Activated T-cell treated with anti-CD3 and anti-CD28 coated beads, Interleukin-2, amount 50 U/mL, for 4 hours (primary cell): ENCODE measurements around the gene S100A8. TPM values are rescaled to one million over a fixed set of nuclear protein-coding genes. Genes with fewer than 3 reads are reported as not detected.

Experiments
- ATAC-seq, 2 donors: fragments of 200-7000 bp; cut with Tn5 transposase; one replicate each; pipeline ENCODE4 v1.10.0; 2021
- DNase-seq: peaks from one replicate; pipeline ENCODE4 v3.0.0-alpha.2; 2020
- H3K27me3 Mint-ChIP-seq: one replicate; pipeline ENCODE4 v1.8.0; 2021; ENCODE audit warnings: low read depth, mixed read lengths
- H3K36me3 Mint-ChIP-seq: one replicate; pipeline ENCODE4 v1.8.0; 2022; ENCODE audit warnings: mixed read lengths; ENCODE audit not compliant: insufficient read depth
- H3K4me1 Mint-ChIP-seq: one replicate; pipeline ENCODE4 v1.8.0; 2021; ENCODE audit warnings: low read depth, mixed read lengths
- H3K4me3 Mint-ChIP-seq: one replicate; pipeline ENCODE4 v1.8.0; 2021; ENCODE audit warnings: mild to moderate bottlenecking, moderate library complexity, mixed read lengths
- H3K9me3 Mint-ChIP-seq: one replicate; pipeline ENCODE4 v1.8.0; 2021; ENCODE audit warnings: mixed read lengths
- total RNA-seq, 3 donors: library from RNA; stranded (reverse); gene quantifications; one replicate each; pipeline ENCODE4 v1.2.1, GENCODE V29; 2021

Gene S100A8
- total RNA-seq, 3 donors from 2014 or later = not detected

- Mint-ChIP-seq H3K4me3 (no peak overlapping the region), H3K4me1 (peaks cover 22% of the 10 kb centered on the region), H3K27me3 (peaks cover 19% of the 10 kb centered on the region), H3K9me3 (no peaks in the 10 kb centered on the region), H3K36me3 (no peaks in the 10 kb centered on the region)
- ATAC-seq (no peak), DNase-seq (no peak)
These were observed 12.7 kb upstream of the S100A8 start for GRCh38 chr1:153403421-153404085.

GRCh38 chr1:153402226-153402625 lies 11.4 kb upstream of the S100A8 start:
- Mint-ChIP-seq H3K9me3 (no peaks in the 10 kb centered on the region), H3K4me3 (no peak overlapping the region), H3K27me3 (peaks cover 16% of the 10 kb centered on the region)

GRCh38 chr1:153401461-153401860 lies 10.6 kb upstream of the S100A8 start:
- H3K4me3 Mint-ChIP-seq = no peak overlapping the region
- H3K4me1 Mint-ChIP-seq = peaks cover 7% of the 10 kb centered on the region
- no peaks in the 10 kb centered on the region for H3K36me3 Mint-ChIP-seq
- H3K27me3 Mint-ChIP-seq = peaks cover 12% of the 10 kb centered on the region
- DNase-seq (no peak), ATAC-seq (no peak)
- no peaks in the 10 kb centered on the region for H3K9me3 Mint-ChIP-seq

More at GRCh38 chr1:153402226-153402625, 11.4 kb upstream of the S100A8 start:
- Mint-ChIP-seq H3K4me1 (peaks cover 14% of the 10 kb centered on the region), H3K36me3 (no peaks in the 10 kb centered on the region)
- DNase-seq = no peak
- ATAC-seq = no peak

- Mint-ChIP-seq H3K27me3 (peaks cover 16% of the 10 kb centered on the region), H3K4me3 (no peak overlapping the region), H3K9me3 (no peaks in the 10 kb centered on the region), H3K36me3 (no peaks in the 10 kb centered on the region), H3K4me1 (peaks cover 2% of the 10 kb centered on the region)
- no peak for DNase-seq
- ATAC-seq = no peak
These were observed 9.4 kb upstream of the S100A8 start for GRCh38 chr1:153400244-153400643.

GRCh38 chr1:153399401-153400055 lies 8.7 kb upstream of the S100A8 start:
- Mint-ChIP-seq H3K9me3 (no peaks in the 10 kb centered on the region), H3K27me3 (peaks cover 18% of the 10 kb centered on the region), H3K4me1 (peaks cover under 1% of the 10 kb centered on the region), H3K4me3 (no peak overlapping the region), H3K36me3 (no peaks in the 10 kb centered on the region)
- no peak for ATAC-seq
- no peak for DNase-seq

- Mint-ChIP-seq H3K4me1 (no peaks in the 10 kb centered on the region), H3K36me3 (no peaks in the 10 kb centered on the region), H3K27me3 (peaks cover 25% of the 10 kb centered on the region), H3K4me3 (no peak overlapping the region), H3K9me3 (no peaks in the 10 kb centered on the region)
- DNase-seq = no peak
- no peak for ATAC-seq
These were observed 7.2 kb upstream of the S100A8 start for GRCh38 chr1:153397924-153398651.

- H3K4me3 Mint-ChIP-seq = no peak overlapping the region
- no peak for DNase-seq
- peaks cover 28% of the 10 kb centered on the region for H3K27me3 Mint-ChIP-seq
- no peaks in the 10 kb centered on the region for H3K36me3 Mint-ChIP-seq
- H3K4me1 Mint-ChIP-seq = no peaks in the 10 kb centered on the region
- H3K9me3 Mint-ChIP-seq = no peaks in the 10 kb centered on the region
- ATAC-seq = no peak
These were observed 6.4 kb upstream of the S100A8 start for GRCh38 chr1:153397051-153397923.

- no peaks in the 10 kb centered on the region for H3K36me3 Mint-ChIP-seq
- peaks cover 28% of the 10 kb centered on the region for H3K27me3 Mint-ChIP-seq
- no peak overlapping the region for H3K4me3 Mint-ChIP-seq
- no peak for ATAC-seq
- no peaks in the 10 kb centered on the region for H3K9me3 Mint-ChIP-seq
- H3K4me1 Mint-ChIP-seq = no peaks in the 10 kb centered on the region
- no peak for DNase-seq
These were observed 5.6 kb upstream of the S100A8 start for GRCh38 chr1:153396461-153396860.

- DNase-seq (no peak), ATAC-seq (no peak)
- no peak overlapping the region for H3K4me3 Mint-ChIP-seq
- H3K36me3 Mint-ChIP-seq = no peaks in the 10 kb centered on the region
- H3K4me1 Mint-ChIP-seq = no peaks in the 10 kb centered on the region
- peaks cover 30% of the 10 kb centered on the region for H3K27me3 Mint-ChIP-seq
- H3K9me3 Mint-ChIP-seq = no peaks in the 10 kb centered on the region
These were observed 4.9 kb upstream of the S100A8 start for GRCh38 chr1:153395776-153396175.

- ATAC-seq (no peak), DNase-seq (no peak)
- Mint-ChIP-seq H3K36me3 (no peaks in the 10 kb centered on the region), H3K27me3 (peaks cover 31% of the 10 kb centered on the region), H3K9me3 (no peaks in the 10 kb centered on the region), H3K4me1 (no peaks in the 10 kb centered on the region), H3K4me3 (no peak overlapping the region)
These were observed 4.3 kb upstream of the S100A8 start for GRCh38 chr1:153395136-153395685.

GRCh38 chr1:153394391-153394790 lies 3.5 kb upstream of the S100A8 start:
- Mint-ChIP-seq H3K4me1 (no peaks in the 10 kb centered on the region), H3K36me3 (no peaks in the 10 kb centered on the region), H3K4me3 (no peak overlapping the region), H3K27me3 (peaks cover 37% of the 10 kb centered on the region), H3K9me3 (no peaks in the 10 kb centered on the region)
- no peak for ATAC-seq
- no peak for DNase-seq

- Mint-ChIP-seq H3K27me3 (peaks cover 39% of the 10 kb centered on the region), H3K4me3 (no peak overlapping the region), H3K4me1 (no peaks in the 10 kb centered on the region), H3K36me3 (no peaks in the 10 kb centered on the region), H3K9me3 (no peaks in the 10 kb centered on the region)
- ATAC-seq (no peak), DNase-seq (no peak)
These were observed 3.1 kb upstream of the S100A8 start for GRCh38 chr1:153393926-153394325.

GRCh38 chr1:153392822-153393221 lies 1.9 kb upstream of the S100A8 start:
- Mint-ChIP-seq H3K4me1 (no peaks in the 10 kb centered on the region), H3K27me3 (peaks cover 39% of the 10 kb centered on the region), H3K9me3 (no peaks in the 10 kb centered on the region), H3K36me3 (no peaks in the 10 kb centered on the region), H3K4me3 (no peak overlapping the region)
- DNase-seq = no peak
- ATAC-seq = no peak

GRCh38 chr1:153392258-153392657 lies 1.4 kb upstream of the S100A8 start:
- ATAC-seq = no peak
- H3K4me3 Mint-ChIP-seq = no peak overlapping the region
- no peaks in the 10 kb centered on the region for H3K4me1 Mint-ChIP-seq
- no peaks in the 10 kb centered on the region for H3K9me3 Mint-ChIP-seq
- no peak for DNase-seq
- H3K36me3 Mint-ChIP-seq = no peaks in the 10 kb centered on the region
- peaks cover 39% of the 10 kb centered on the region for H3K27me3 Mint-ChIP-seq
